ENCODE measurements around the gene AUTS2. TPM values are rescaled to one million over a fixed set of nuclear protein-coding genes. Genes with fewer than 3 reads are reported as not detected.

Gene AUTS2
- total RNA-seq, 1 experiment from 2014 or later: 256 TPM

DNA sequence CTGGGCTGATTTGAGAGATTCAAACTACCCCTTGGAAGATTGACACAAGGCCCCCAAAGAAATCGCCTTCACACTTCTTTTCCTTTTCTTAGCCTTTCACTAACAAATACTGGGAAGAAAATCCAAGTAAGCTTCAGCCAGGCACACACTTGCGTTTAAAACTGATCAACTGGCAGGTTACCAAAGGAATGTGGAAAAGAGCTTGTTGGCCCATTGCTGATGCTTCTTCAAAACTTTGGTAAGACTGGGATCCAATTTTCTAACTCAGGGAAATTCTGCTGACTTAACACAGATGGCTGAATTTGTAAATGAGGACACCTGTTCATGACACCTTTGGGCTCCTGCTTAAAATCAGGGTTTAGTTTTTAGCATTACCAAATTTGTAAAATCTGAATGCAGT is 1069.1 kb downstream of the AUTS2 start:
- Histone ChIP-seq H4K91ac (ENCODE audit: insufficient read length, low read depth, low read length) (no peak overlapping the region), H3K56ac (ENCODE audit: insufficient read length, low read depth, low read length) (no peak overlapping the region), H4K20me1 (ENCODE audit: control insufficient read depth, insufficient read depth, insufficient read length) (no peaks in the 10 kb centered on the region), H3K4ac (ENCODE audit: low read depth, low read length) (no peak overlapping the region), H4K8ac (replicated peaks; ENCODE audit: insufficient read length, low read depth, low read length) (no peak overlapping the region), H3K4me2 (ENCODE audit: insufficient read depth, insufficient read length, low read length) (no peak overlapping the region), H2BK15ac (ENCODE audit: low read depth, low read length) (no peak overlapping the region), H3K4me1 (ENCODE audit: insufficient read depth, low read length) (no peaks in the 10 kb centered on the region; the same call in 1 of the 2 replicates), H2BK12ac (ENCODE audit: insufficient read length, low read depth, low read length) (no peak overlapping the region), H3K27me3 (ENCODE audit: insufficient read depth, low read length) (no peaks in the 10 kb centered on the region), H2BK20ac (ENCODE audit: low read depth, low read length, poor library complexity, severe bottlenecking) (no peak overlapping the region), H3K23me2 (ENCODE audit: insufficient read length, low read depth, low read length, poor library complexity, severe bottlenecking) (no peaks in the 10 kb centered on the region), H3K9me3 (ENCODE audit: control insufficient read depth, low read depth, low read length) (no peaks in the 10 kb centered on the region), H3K14ac (ENCODE audit: insufficient read depth, low read length) (no peak overlapping the region), H2AFZ (ENCODE audit: low read length) (no peak overlapping the region), H3K18ac (ENCODE audit: insufficient read length, low read depth, low read length) (no peak overlapping the region), H3K79me1 (ENCODE audit: insufficient read depth, low read depth, low read length, poor library complexity, severe bottlenecking) (no peaks in the 10 kb centered on the region), H2BK5ac (ENCODE audit: insufficient read length, low read length) (no peak overlapping the region), H2BK120ac (ENCODE audit: low read depth, low read length, poor library complexity, severe bottlenecking) (no peak overlapping the region), H4K5ac (ENCODE audit: insufficient read length, low read depth, low read length) (no peak overlapping the region), H3K27ac (ENCODE audit: insufficient read length, low read depth, low read length) (no peak overlapping the region), H3K23ac (ENCODE audit: insufficient read length, low read depth, low read length) (no peak overlapping the region), H2AK5ac (ENCODE audit: insufficient read length, low read length) (no peak overlapping the region), H3K9ac (ENCODE audit: extremely low read depth, insufficient read length, low read length) (no peak overlapping the region), H3T11ph (ENCODE audit: low read length) (no peak overlapping the region), H3K79me2 (ENCODE audit: insufficient read depth, low read length) (no peaks in the 10 kb centered on the region)
- Mint-ChIP-seq H3K4me3 (no peak overlapping the region), H3K9me3 (no peaks in the 10 kb centered on the region), H3K27me3 (ENCODE audit: low read depth) (no peaks in the 10 kb centered on the region), H3K36me3 (ENCODE audit: insufficient read depth in 1 of 3, low read depth in 3 of 3) (no peaks in the 10 kb centered on the region), H3K27ac (no peak overlapping the region), H3K4me1 (peaks cover 13 to 22% of the 10 kb centered on the region in 2 experiments)
- no peak for DNase-seq
- no CpG with 5 or more reads among the region's 2 CpGs for WGBS (ENCODE audit: extremely low coverage, insufficient read length, low lambda C conversion rate)
- TF ChIP-seq, protein P1, sequence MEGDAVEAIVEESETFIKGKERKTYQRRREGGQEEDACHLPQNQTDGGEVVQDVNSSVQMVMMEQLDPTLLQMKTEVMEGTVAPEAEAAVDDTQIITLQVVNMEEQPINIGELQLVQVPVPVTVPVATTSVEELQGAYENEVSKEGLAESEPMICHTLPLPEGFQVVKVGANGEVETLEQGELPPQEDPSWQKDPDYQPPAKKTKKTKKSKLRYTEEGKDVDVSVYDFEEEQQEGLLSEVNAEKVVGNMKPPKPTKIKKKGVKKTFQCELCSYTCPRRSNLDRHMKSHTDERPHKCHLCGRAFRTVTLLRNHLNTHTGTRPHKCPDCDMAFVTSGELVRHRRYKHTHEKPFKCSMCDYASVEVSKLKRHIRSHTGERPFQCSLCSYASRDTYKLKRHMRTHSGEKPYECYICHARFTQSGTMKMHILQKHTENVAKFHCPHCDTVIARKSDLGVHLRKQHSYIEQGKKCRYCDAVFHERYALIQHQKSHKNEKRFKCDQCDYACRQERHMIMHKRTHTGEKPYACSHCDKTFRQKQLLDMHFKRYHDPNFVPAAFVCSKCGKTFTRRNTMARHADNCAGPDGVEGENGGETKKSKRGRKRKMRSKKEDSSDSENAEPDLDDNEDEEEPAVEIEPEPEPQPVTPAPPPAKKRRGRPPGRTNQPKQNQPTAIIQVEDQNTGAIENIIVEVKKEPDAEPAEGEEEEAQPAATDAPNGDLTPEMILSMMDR (conservative IDR thresholded peaks at IDR 0.05): no peak

All from H9 (cell line).